Inflammatory macrophage treated with lipopolysaccharide for 4 hours (primary cell): ENCODE data around the gene GYPA.
A peak's percentile ranks its signal among the peaks of the same experiment; 100 is the strongest.
"Not testable (repeated sequence)": the region's sequence is repeated elsewhere in the genome, so short reads cannot be mapped to it uniquely, and the experiment has no call there.

Experiments used
- DNase-seq: peaks from one replicate; pipeline ENCODE4 v3.0.0-alpha.2; 2020

GYPA gene

DNA sequence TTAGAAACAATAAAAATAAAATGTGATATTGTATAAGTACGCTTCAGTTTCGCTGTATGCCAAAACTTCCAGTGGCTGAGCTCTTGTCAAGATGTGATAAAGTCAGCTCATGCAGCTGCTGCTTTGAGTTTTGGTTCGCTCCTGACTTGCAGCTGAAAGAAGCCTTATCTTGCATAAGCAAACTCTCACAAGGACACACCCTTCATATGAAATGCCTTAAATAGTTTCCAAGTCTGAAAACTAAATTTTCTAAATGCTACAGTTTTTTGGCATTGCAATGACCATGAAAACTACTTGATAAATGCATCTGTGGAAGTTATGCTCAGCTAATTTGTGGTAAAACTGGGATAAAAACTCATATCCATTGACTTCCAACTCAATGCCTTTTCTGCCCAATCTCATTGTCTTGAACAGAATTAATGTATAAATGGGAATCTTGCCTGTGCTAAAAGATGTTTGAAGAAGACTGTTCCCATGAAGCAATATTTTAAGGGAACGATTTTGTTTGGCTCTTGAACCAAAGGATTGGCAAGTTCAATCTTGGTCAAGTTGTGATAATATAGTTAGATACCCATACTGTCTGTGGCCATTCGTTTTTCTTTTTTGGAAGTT is 11.7 kb downstream of the GYPA start:
- not testable (repeated sequence) for DNase-seq

GRCh38 chr4:144125109-144125508 is 15.4 kb downstream of the GYPA start:
- DNase-seq: not testable (repeated sequence)

GRCh38 chr4:144123982-144124635 is 16.4 kb downstream of the GYPA start:
- DNase-seq: not testable (repeated sequence)

GRCh38 chr4:144123269-144123668 is 17.2 kb downstream of the GYPA start:
- DNase-seq: not testable (repeated sequence)

DNA sequence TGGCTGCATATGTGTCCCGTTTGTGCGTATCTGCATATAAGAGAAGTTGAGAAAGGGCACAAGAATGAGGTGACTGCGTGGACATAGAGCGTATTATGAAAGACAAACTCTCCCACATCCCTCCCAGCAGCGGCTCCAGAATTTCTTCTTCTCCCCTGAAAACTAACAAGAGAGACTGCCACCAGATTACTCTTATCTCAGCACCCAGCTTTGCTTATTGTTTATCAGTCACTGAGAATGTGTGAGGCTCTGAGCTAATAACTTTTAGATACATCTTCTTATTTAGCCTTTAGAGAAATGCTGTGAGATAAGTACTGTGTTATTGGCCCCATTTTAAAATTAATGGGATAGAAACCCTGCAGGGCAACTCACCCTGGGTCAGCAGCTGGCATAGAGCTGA is 20.8 kb downstream of the GYPA start:
- DNase-seq: not testable (repeated sequence)

- DNase-seq: peak; percentile 9
Observed at GRCh38 chr4:144115519-144115918, 25.0 kb downstream of the GYPA start.

DNA sequence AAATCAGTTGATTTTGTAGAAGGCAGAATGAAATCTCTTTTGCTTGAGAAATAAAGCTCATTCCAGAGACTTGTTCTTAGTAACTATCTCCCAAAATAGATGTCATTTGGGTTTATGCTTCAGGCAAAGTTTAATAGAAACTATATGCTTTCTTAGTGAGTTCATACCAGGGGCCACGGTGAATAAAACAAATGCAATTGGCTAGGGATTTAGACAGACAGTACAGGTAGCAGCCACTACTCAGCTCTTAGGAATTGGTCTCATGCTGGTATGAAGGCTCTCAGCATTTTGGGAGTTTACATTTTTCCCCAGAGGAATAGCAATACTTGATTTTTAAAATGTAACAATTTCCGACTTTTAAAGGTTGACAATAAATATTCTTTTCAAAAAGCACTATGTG is 27.0 kb downstream of the GYPA start:
- DNase-seq: no peak

DNA sequence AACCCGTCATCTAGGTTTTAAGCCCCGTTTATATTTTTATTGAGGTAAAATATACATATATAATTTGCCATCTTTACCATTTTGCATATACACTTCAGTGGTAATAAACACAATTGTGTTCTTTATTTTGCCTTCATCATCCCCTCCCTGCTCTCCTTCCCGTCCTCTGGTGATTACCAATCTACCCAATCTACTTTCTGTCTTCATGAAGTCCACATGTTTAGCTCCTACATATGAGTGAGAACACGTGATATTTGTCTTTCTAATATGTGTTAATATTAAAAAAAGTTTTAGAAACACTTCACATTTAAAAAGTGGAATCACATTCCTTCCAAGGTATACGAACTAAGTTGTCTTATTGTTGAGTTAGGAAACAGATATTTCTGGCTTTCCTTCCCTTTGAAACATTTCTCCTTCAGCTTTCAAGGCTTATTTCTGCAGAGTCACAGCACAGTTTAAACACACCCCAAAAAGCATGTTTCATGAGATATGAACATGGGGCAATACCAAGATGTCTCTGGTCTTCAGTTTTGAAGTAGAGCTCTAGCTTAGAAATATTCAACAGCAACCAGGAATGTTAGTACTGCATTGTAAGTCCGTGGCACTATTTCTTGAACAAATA is 35.9 kb downstream of the GYPA start:
- no peak for DNase-seq

DNA sequence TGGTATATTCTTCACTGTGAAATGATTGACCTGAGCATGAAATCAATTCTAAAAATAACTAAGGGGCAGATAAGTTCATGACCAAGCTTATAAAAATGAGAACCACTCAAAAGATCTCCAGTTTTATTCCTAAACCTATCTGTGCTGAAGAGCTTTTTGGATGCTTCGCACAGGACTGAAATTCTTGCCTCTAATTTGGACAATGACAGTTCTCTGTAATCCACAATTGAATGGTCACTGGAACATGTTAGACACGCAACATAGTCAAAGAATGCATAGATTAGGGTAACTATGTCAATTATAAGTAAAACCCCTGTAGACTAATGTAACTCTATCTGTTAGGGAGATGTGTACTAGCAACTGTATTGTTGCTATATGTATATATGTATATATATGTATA is 42.7 kb downstream of the GYPA start:
- not testable (repeated sequence) for DNase-seq

GRCh38 chr4:144093995-144094394 is 46.5 kb downstream of the GYPA start:
- peak; percentile 21 for DNase-seq

GRCh38 chr4:144091181-144091580 is 49.3 kb downstream of the GYPA start:
- DNase-seq: not testable (repeated sequence)

GRCh38 chr4:144090744-144091143 is 49.8 kb downstream of the GYPA start:
- DNase-seq: no peak

DNA sequence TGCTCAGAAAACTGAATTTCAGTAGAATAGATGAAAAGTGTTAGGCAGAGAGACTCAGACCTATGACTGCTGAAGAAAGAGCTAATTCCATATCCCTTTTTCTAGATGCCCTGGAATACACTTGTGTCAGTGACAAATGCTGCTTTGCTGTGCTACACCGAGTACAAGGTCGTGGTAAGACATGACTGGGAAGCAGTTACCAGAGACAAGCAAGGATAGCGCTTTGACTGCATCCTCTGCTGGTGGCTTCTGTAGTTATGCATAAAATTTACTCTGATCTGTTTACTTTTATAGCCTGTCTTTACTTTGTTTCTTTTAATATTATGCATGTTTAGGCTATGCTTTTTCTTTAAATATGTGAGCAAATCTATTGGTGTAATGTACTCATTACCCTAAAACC is 58.5 kb downstream of the GYPA start:
- DNase-seq: not testable (repeated sequence)

DNA sequence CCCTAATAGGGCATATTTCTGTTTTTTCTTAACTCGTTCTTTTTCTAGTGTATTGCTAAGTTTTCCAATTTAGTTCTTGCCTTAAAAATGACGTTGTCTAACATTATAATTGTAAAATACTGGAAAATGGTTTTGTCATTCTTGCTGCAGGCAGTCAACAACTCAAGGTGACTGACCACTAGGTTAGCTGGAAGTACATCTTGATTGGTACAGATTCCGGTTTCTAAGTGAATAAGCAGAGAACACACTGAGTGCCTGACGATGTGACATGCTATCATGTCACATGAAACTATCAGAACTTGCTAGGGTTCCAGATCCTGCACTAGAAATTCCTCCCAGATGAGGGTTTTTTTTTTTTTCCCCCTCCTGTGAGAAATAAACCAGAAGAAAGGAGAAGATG is 60.4 kb downstream of the GYPA start:
- not testable (repeated sequence) for DNase-seq

- not testable (repeated sequence) for DNase-seq
Observed at GRCh38 chr4:144078746-144079145, 61.8 kb downstream of the GYPA start.

DNA sequence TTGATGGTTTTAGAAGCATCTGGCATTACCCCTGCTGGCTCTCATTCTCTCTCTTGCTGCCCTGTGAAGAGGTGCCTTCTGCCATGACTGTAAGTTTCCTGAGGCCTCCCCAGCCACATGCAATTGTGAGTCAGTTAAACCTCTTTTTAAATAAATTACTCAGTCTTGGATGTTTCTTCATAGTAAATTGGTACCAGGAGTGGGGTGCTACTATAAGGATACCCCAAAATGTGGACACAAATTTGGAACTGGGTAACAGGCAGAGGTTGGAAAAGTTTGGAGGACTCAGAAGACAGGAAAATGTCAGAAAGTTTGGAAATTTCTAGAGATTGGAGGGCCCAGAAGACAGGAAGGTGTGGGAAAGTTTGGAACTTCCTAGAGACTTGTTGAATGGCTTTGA is 79.0 kb downstream of the GYPA start:
- not testable (repeated sequence) for DNase-seq

GRCh38 chr4:144060234-144060859 is 80.2 kb downstream of the GYPA start:
- DNase-seq: not testable (repeated sequence)
